ENCODE data around the gene WASL.

Gene WASL

GRCh38 chr7:123656544-123657303, 92.1 kb downstream of the WASL start:
- TF ChIP-seq GATA3 (IDR thresholded peaks at IDR 0.05; ENCODE audit: low read depth, low read length) (no peak), GATA2 (IDR thresholded peaks at IDR 0.05; ENCODE audit: low read depth, low read length) (no peak)

- TF ChIP-seq GATA2 (IDR thresholded peaks at IDR 0.05; ENCODE audit: low read depth, low read length) (no peak), GATA3 (IDR thresholded peaks at IDR 0.05; ENCODE audit: low read depth, low read length) (no peak)
These were observed 93.2 kb downstream of the WASL start, which contains the start of gene LMOD2 for GRCh38 chr7:123655614-123656013. LMOD2 (plus strand) TSS chr7:123655866; CDS start chr7:123655964, 98 bp downstream.

GRCh38 chr7:123653162-123653561, 95.6 kb downstream of the WASL start:
- TF ChIP-seq GATA2 (IDR thresholded peaks at IDR 0.05; ENCODE audit: low read depth, low read length) (no peak), GATA3 (IDR thresholded peaks at IDR 0.05; ENCODE audit: low read depth, low read length) (no peak)

- TF ChIP-seq GATA3 (IDR thresholded peaks at IDR 0.05; ENCODE audit: low read depth, low read length) (no peak), GATA2 (IDR thresholded peaks at IDR 0.05; ENCODE audit: low read depth, low read length) (no peak)
These were observed 96.4 kb downstream of the WASL start for GRCh38 chr7:123652406-123652805.

- TF ChIP-seq GATA2 (IDR thresholded peaks at IDR 0.05; ENCODE audit: low read depth, low read length) (peak; percentile 65), GATA3 (IDR thresholded peaks at IDR 0.05; ENCODE audit: low read depth, low read length) (no peak)
These were observed 98.2 kb downstream of the WASL start for GRCh38 chr7:123650595-123650994.

GRCh38 chr7:123649964-123650363, 98.8 kb downstream of the WASL start:
- TF ChIP-seq GATA2 (IDR thresholded peaks at IDR 0.05; ENCODE audit: low read depth, low read length) (no peak), GATA3 (IDR thresholded peaks at IDR 0.05; ENCODE audit: low read depth, low read length) (no peak)

- TF ChIP-seq GATA3 (IDR thresholded peaks at IDR 0.05; ENCODE audit: low read depth, low read length) = no peak
- TF ChIP-seq GATA2 (IDR thresholded peaks at IDR 0.05; ENCODE audit: low read depth, low read length) = no peak
These were observed 101.6 kb downstream of the WASL start for GRCh38 chr7:123647106-123647730.

GRCh38 chr7:123645516-123645915, 103.3 kb downstream of the WASL start:
- TF ChIP-seq GATA2 (IDR thresholded peaks at IDR 0.05; ENCODE audit: low read depth, low read length) = no peak
- no peak for TF ChIP-seq GATA3 (IDR thresholded peaks at IDR 0.05; ENCODE audit: low read depth, low read length)

- peak; percentile 93 for TF ChIP-seq GATA2 (IDR thresholded peaks at IDR 0.05; ENCODE audit: low read depth, low read length)
- TF ChIP-seq GATA3 (IDR thresholded peaks at IDR 0.05; ENCODE audit: low read depth, low read length) = peak; percentile 79
These were observed 105.0 kb downstream of the WASL start for GRCh38 chr7:123643495-123644441.

- no peak for TF ChIP-seq GATA3 (IDR thresholded peaks at IDR 0.05; ENCODE audit: low read depth, low read length)
- no peak for TF ChIP-seq GATA2 (IDR thresholded peaks at IDR 0.05; ENCODE audit: low read depth, low read length)
These were observed 106.9 kb downstream of the WASL start for GRCh38 chr7:123641901-123642300.

GRCh38 chr7:123640583-123640982, 108.2 kb downstream of the WASL start:
- no peak for TF ChIP-seq GATA2 (IDR thresholded peaks at IDR 0.05; ENCODE audit: low read depth, low read length)
- no peak for TF ChIP-seq GATA3 (IDR thresholded peaks at IDR 0.05; ENCODE audit: low read depth, low read length)

- no peak for TF ChIP-seq GATA2 (IDR thresholded peaks at IDR 0.05; ENCODE audit: low read depth, low read length)
These were observed 109.2 kb downstream of the WASL start for GRCh38 chr7:123639631-123640030.

- TF ChIP-seq GATA2 (IDR thresholded peaks at IDR 0.05; ENCODE audit: low read depth, low read length) (no peak), GATA3 (IDR thresholded peaks at IDR 0.05; ENCODE audit: low read depth, low read length) (no peak)
These were observed 110.9 kb downstream of the WASL start for GRCh38 chr7:123637878-123638277.

GRCh38 chr7:123637203-123637602, 111.6 kb downstream of the WASL start:
- TF ChIP-seq GATA3 (IDR thresholded peaks at IDR 0.05; ENCODE audit: low read depth, low read length) (no peak), GATA2 (IDR thresholded peaks at IDR 0.05; ENCODE audit: low read depth, low read length) (no peak)
